ENCODE results near the gene ACAP3. TPM values are rescaled to one million over a fixed set of nuclear protein-coding genes. Genes with fewer than 3 reads are reported as not detected.

ACAP3 gene
- total and polyA plus RNA-seq, 10 donors, result 12.6 to 89.7 (median 41.5) TPM

DNA sequence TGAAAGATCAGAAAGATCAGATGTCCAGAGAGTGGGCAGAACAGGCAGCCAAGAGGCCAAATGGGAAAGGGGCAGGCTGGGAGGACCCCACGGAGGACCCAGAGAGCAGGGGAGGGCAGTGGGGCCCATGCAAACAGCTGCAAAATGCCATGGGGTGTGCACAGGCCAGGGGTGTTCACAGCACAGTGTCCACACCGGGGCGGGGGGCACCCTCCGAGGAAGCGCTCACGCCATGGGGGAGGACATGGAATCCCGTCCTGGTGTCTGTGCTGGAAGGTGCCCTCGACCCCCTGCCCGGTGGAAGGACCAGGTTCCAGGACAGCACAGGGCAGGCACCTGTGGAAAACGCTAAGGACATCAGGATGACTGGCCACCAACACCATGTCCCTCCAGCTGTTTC lies 15.2 kb upstream of the ACAP3 start:
- no peak for DNase-seq
- TF ChIP-seq, protein P1, sequence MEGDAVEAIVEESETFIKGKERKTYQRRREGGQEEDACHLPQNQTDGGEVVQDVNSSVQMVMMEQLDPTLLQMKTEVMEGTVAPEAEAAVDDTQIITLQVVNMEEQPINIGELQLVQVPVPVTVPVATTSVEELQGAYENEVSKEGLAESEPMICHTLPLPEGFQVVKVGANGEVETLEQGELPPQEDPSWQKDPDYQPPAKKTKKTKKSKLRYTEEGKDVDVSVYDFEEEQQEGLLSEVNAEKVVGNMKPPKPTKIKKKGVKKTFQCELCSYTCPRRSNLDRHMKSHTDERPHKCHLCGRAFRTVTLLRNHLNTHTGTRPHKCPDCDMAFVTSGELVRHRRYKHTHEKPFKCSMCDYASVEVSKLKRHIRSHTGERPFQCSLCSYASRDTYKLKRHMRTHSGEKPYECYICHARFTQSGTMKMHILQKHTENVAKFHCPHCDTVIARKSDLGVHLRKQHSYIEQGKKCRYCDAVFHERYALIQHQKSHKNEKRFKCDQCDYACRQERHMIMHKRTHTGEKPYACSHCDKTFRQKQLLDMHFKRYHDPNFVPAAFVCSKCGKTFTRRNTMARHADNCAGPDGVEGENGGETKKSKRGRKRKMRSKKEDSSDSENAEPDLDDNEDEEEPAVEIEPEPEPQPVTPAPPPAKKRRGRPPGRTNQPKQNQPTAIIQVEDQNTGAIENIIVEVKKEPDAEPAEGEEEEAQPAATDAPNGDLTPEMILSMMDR (IDR thresholded peaks at IDR 0.05 in 8 of 11, conservative IDR thresholded peaks at IDR 0.05 in 3 of 11), result no peak
- TF ChIP-seq POLR2A (IDR thresholded peaks at IDR 0.05) (no peak), POLR2AphosphoS5 (IDR thresholded peaks at IDR 0.05) (no peak)
- peaks cover 0 to 70% (median 38%) of the 10 kb centered on the region in 6 donors for H3K36me3 ChIP-seq
- no peak overlapping the region for H3K27ac ChIP-seq
- peak overlapping the region in 1 of 8 donors; percentile 99 for H3K4me3 ChIP-seq
- no peaks in the 10 kb centered on the region for H3K27me3 ChIP-seq (replicated peaks in 1 of 7)
- 84 to 94% (median 87%) methylated on average over 10 of the region's 10 CpGs for WGBS, 5 donors
- intact Hi-C loops (cut with DNase I; ENCODE audit: low total_unique reads), result no loop called here
- no peaks in the 10 kb centered on the region for H3K9me3 ChIP-seq
- peaks cover 15 to 81% (median 57%) of the 10 kb centered on the region in 6 donors for H3K4me1 ChIP-seq

DNA sequence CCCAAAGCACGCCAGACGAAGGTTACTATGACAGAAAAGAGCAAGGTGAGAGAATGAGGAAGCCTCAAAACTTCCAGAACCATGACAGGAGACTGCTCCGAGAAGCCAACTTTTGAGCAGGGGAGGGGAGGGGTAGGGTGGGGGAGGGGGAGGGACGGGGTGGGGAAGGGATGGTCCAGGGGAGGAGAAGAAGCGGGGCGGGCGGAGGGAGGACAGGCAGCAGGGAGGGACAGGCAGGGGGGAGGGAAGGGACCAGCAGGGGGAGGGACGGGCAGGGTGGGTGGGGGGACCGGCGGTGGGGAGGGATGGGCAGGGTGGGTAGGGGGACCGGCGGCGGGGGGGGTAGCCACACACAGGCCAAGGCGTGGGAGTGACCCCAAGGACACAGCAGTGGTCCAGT lies 14.7 kb upstream of the ACAP3 start:
- Histone ChIP-seq H3K36me3 (peaks cover 0 to 70% (median 38%) of the 10 kb centered on the region in 6 donors), H3K27ac (no peak overlapping the region), H3K4me3 (no peak overlapping the region), H3K9me3 (no peaks in the 10 kb centered on the region), H3K4me1 (peaks cover 15 to 81% (median 55%) of the 10 kb centered on the region in 6 donors), H3K27me3 (replicated peaks in 1 of 7) (no peaks in the 10 kb centered on the region)
- WGBS, 5 donors, result 81 to 91% (median 90%) methylated on average over 3 to 14 of the region's 14 CpGs
- intact Hi-C loops (cut with DNase I; ENCODE audit: low total_unique reads), result no loop called here
- TF ChIP-seq POLR2AphosphoS5 (IDR thresholded peaks at IDR 0.05), result no peak
- no peak for TF ChIP-seq POLR2A (IDR thresholded peaks at IDR 0.05)
- TF ChIP-seq, protein P1 (IDR thresholded peaks at IDR 0.05 in 8 of 11, conservative IDR thresholded peaks at IDR 0.05 in 3 of 11), result no peak
- DNase-seq, result no peak

DNA sequence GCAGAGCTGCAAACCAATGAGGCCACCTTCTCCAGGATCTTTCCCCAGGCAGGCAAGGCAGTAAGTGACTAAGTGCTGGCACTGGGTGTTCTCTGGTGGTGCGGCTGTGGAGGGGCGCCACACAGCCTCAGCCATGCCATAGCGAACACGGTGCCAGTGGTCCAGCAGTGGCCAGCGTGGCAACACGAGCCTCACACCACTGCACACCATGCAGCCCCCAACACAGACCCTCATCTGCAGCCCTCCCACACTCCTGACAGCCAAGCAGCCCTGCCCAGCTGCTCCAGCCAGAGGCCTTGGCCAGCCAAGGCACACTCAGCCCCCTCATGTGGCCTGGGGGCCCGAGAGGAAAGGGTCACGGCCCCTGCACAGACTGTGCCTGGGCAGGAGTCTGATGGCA lies 13.7 kb upstream of the ACAP3 start:
- no peak for TF ChIP-seq POLR2AphosphoS5 (IDR thresholded peaks at IDR 0.05)
- TF ChIP-seq, protein P1 (IDR thresholded peaks at IDR 0.05 in 8 of 11, conservative IDR thresholded peaks at IDR 0.05 in 3 of 11), result no peak
- TF ChIP-seq POLR2A (IDR thresholded peaks at IDR 0.05), result no peak
- Histone ChIP-seq H3K4me1 (peaks cover 15 to 71% (median 46%) of the 10 kb centered on the region in 6 donors), H3K9me3 (no peaks in the 10 kb centered on the region), H3K4me3 (no peak overlapping the region), H3K27me3 (replicated peaks in 1 of 7) (no peaks in the 10 kb centered on the region), H3K36me3 (peaks cover 0 to 70% (median 38%) of the 10 kb centered on the region in 6 donors), H3K27ac (no peak overlapping the region)
- WGBS, 5 donors, result 86 to 93% (median 92%) methylated on average over 2 to 8 of the region's 8 CpGs
- DNase-seq, result no peak
- intact Hi-C loops (cut with DNase I; ENCODE audit: low total_unique reads), result no loop called here

DNA sequence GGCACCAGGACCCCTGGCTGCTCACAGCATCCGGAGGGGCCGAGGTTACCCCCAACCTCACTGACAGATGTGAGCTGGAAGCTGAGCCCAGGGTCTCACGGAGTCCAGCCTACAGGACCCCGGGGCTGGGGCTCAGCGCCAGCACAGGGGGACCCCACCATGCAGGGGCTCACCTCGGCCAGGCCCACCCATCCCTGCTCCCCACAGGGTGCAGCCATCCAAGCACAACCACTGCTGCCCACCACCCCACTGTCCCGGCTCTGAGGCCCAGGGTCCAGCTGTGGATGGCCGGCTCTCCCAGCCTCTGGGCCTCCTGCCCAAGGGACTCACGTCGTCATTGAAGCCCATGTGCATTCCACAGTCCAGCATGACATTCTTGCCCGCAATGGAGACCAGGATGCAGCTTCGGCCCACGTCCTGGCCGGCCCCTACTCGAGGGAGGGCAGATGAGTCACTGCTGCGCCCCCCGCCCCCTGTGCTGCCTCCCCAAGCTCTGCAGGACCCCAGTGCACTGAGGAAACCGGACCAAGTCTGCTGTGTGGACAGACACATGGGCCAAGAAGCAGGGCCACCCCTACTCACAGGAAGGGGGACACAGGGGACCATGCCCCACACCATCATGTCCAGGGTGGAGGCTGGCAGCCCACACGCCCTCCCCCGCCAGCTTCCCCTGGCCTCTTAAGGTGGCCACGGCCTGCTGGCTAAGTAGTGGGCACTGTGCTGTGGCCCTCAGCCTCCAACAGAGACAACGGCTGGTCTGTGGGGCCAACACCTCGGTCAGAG lies 13.1 kb upstream of the ACAP3 start:
- H3K4me1 ChIP-seq, result peaks cover 12 to 65% (median 40%) of the 10 kb centered on the region in 6 donors
- no peak for DNase-seq
- H3K4me3 ChIP-seq, result no peak overlapping the region
- no peaks in the 10 kb centered on the region for H3K27me3 ChIP-seq (replicated peaks in 1 of 7)
- no peaks in the 10 kb centered on the region for H3K9me3 ChIP-seq
- 84 to 91% (median 88%) methylated on average over 12 to 23 of the region's 23 CpGs for WGBS, 5 donors
- TF ChIP-seq POLR2A (IDR thresholded peaks at IDR 0.05) (no peak), POLR2AphosphoS5 (IDR thresholded peaks at IDR 0.05) (peak in 1 of 3 donors; percentile 18)
- TF ChIP-seq, protein P1 (IDR thresholded peaks at IDR 0.05 in 8 of 11, conservative IDR thresholded peaks at IDR 0.05 in 3 of 11), result no peak
- H3K36me3 ChIP-seq, result peaks cover 0 to 70% (median 38%) of the 10 kb centered on the region in 6 donors
- H3K27ac ChIP-seq, result no peak overlapping the region
- intact Hi-C loops (cut with DNase I; ENCODE audit: low total_unique reads), result no loop called here
